HG03196 (cell line): ENCODE results near the gene PLA2G3.
"Not testable (repeated sequence)": the region's sequence is repeated elsewhere in the genome, so short reads cannot be mapped to it uniquely, and the experiment has no call there.

Experiments
- ATAC-seq: cut with Tn5 transposase; IDR thresholded peaks from one replicate; pipeline ENCODE4 v1.9.1; 2021; ENCODE audit not compliant: unreplicated experiment

The PLA2G3 gene

DNA sequence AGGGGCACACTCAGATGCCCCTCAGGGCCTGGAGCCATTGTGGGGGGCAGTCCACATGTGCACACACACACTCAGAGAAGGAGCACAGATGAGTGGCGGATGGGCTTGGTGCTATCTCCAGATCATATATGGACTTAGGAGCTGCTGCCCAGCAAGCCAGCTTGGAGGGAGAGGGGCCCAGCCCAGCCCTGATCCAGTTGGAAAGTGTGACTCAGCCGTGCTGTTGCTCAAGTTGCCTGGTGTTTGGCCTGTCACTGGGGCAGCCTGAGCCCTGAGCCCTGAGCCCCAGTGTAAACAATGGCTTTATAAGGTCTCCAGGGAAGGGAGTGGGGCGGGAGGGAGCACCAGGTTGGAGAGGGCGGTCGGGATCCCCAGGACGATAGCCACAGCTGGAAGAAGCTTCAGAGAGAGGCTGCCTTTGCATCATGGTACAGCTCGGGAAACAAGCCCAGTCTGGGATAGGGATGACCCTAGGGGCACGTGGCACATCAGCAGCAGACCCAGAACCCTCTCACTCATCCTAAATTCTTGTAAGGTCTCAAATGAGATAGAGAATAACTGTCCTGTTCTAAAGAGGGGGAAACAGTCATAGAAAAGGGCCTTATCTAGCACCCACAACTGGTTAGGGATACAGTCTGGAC, 37.7 kb downstream of the PLA2G3 start:
- no peak for ATAC-seq

DNA sequence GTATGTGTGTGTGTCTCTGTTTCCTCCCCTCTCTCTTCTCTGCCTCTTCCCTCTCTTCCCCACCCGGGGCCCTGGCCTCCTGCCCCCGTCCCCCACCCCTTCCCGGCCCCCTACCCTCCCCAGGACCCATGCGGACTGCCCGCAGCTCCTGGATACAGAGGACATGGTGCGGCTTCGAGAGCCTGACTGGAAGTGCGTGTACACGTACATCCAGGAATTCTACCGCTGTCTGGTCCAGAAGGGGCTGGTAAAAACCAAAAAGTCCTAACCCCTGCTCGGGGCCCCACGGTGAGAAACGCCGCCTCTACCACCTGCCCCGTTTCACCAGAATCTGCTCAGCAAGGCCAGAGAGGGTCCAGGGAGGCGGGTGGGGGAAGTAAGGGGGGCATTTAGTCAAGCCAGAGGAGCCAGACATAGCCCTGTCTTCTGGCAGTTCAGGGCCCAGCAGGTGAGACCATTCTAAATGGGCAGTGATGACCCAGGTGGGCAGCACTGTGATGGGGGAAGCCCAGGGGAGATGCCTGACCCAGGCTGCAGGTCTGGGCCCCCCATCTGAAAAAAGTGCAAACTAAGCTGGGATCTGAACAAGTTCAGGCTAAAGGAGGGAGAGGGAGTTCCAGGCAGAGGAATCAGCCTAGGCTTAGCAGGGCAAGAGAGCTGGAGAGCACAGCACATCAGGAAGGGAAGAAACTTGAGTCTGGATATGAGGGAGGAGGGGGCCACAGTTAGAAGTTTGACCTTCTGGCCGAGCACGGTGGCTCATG, 39.4 kb downstream of the PLA2G3 start:
- ATAC-seq = no peak

DNA sequence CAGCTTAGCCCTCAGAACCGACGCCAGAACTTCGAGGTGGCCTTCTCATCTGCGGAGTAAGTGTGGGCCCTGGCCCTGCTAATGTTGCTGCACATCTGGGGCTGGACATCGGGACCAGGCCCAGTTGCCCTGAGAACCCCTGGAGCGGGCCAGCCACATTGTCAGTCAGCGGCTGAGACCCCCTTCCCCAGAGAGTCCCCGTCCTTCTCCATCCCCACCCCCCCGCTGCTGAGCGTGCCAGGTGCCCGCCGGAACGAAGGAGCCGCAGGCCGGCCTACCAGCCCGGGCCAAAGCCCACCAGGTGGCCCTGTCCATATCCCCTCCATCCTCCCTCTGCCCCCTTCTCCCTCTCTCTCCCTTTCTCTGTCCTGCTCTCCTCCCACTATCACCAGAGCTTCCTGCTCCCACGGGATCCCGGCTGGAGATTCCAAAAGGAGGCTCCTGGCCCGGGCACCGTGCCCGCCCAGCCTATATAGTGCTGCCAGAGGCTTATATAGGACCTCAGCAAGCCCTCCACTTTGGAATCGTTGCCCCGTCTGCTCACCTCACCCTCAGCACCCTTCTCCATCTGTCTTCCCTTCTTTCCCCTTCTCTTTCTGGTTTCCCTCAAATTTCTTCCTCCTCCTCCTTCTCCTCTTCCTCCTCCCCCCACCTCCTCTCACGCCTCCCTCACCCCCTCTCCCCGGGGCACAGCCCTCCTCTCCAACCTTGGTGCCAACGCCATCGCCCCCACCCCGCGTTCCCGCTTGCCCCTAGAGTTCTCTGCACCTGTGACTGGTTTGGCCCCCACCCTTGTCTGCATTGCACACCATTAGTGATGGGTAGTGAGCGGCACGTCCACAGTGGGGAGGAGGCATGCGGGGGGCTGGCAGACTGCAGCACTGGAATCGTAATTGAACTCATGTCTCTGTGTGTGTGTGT, 40.2 kb downstream of the PLA2G3 start:
- ATAC-seq = no peak

DNA sequence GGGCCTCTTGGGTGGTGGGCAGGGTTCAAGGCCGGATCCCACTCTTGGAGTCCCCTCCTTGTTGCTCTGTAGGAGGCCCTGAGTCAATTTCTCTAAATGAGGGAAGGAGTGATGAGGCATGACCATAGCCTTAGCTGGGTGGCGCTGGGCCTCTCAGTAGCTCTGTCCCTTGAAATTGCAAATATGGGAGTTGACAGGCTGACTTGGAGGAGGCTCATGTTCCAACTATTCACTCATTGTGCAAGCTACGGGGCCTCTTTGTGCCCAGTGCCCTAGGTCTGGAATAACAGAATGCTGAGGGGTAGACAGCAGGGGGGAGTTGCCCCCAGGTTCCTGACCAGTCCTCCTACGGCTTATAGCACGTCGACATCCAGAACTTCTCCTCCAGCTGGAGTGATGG, 40.9 kb downstream of the PLA2G3 start:
- ATAC-seq = no peak

DNA sequence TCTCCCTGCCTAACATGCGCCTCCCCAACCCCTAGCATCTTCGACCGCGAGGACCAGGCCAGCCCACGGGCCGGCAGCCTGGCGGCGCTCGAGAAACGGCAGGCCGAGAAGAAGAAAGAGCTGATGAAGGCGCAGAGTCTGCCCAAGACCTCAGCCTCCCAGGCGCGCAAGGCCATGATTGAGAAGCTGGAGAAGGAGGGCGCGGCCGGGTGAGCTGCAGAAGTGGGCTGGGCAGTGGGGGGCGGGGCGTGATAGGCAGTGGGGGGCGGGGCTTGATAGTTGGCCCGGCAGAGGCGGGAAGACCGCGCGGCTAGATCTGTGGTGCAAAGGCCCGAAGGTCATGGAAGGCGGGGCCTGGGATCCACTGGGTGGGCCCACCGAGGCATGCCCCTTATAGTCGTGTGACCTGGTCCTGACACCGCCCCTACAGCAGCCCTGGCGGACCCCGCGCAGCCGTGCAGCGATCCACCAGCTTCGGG, 41.6 kb downstream of the PLA2G3 start:
- no peak for ATAC-seq

DNA sequence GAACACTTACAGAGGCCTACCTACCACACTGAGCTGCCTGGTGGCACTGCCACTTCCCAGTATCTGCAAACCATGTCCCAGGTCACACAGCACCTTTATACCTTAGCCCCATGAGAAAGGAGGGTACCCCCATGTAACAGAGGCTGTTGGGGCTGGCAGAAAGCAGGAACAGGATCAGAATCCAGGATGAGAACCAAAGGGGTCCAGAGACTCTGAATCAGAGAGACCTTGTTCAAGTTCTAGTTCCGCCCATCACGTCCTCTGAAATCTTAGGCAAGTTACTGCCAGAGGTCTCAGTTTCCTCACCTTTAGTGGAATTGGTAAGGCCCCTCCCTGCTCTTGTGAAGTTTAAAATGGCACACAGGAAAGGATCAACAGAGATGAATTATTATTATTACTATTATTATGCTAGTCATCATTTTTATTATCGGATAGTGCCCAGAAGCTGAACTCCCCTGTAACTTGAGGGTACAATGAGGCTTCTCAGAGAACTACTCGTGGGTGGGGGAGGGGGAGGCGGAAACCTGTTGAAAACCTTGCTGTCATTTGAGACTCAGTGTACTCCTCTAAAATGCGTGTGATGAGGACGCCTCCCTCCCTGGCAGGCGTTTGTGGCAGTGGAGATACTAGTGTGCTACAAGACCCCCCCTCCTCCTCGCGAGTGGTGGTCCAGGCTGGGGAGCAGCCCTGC, 42.2 kb downstream of the PLA2G3 start:
- ATAC-seq = no peak

DNA sequence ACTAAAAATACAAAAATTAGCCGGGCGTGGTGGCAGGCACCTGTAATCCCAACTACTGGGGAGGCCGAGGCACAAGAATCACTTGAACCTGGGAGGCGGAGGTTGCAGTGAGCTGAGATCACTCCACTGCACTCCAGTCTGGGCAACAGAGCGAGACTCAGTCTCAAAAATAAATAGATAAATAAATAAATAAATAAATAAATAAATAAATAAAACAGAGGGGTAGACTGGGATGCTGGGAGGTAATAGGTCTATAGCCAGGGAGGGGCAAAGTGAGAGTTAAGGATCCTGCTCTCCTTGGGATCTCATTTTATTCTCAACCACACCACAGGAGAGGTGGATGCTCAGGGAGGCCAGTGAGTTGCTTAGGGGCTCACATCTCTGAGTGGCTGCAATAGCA, 42.8 kb downstream of the PLA2G3 start:
- not testable (repeated sequence) for ATAC-seq

DNA sequence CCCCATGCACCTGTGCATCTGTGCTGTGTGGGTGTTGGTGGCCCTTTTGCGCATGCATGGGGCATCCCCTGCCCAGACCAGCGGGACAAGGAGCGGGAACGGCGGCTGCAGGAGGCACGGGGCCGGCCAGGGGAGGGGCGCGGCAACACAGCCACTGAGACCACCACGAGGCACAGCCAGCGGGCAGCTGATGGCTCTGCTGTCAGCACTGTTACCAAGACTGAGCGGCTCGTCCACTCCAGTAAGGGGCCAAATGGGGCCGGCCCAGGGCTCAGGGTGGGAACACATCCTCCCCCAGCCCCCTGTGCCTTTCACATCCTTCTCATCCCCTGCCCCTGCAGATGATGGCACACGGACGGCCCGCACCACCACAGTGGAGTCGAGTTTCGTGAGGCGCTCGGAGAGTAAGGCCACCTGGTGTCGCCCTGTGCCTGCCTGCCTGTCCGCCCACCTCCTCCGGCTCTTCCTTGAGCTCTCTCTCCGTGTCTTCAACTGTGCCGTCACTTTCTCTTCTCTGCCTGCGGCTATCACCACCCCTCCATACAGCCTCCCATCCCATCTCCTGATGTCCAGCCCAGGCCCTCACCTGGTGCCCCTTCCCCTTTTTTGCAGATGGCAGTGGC, 43.5 kb downstream of the PLA2G3 start:
- ATAC-seq = no peak

DNA sequence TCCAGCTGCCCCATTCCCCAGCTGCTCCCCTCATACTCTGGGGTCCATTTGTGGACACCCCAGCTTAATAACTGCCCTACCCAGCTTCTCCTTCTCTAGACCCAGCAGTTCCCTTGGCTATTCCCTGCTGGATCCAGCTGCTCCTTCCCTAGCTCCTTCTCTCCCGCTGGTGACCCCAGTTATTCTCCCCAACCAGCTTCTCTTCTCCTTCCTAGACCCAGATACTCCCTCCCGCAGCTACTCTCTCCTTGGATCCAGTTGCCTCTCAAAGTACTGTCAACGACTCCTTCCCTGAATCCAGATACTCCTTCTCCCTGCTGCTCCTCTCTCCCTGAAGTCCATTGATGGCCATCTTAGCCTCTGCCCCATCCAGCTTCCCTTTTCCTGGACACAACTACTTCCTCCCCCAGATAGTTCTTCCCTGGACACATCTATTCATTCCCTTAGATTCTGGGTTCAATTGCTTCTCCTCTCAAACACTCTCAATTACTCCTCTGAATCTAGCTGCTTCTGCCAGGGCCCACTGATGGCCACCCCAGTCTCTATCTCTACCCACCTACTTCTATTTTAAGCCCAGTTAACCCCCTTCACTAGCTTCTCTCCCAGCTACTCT, 44.6 kb downstream of the PLA2G3 start:
- ATAC-seq = no peak

DNA sequence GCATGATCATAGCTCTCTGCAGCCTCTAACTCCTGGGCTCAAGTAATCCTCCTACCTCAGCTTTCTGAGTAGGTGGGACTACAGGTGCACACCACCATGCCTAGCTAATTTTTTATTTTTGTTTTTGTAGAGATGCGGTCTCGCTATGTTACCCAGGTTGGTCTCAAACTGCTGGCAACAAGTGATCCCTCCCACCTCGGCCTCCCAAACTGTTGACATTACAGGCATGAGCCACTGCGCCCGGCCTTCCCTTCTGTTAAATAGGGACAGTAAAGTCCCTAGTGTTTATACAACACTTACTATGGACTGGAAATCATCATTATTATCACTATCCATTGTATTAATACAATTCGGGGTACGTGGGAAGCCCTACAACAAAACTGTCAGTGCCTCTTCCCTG, 45.6 kb downstream of the PLA2G3 start:
- no peak for ATAC-seq

DNA sequence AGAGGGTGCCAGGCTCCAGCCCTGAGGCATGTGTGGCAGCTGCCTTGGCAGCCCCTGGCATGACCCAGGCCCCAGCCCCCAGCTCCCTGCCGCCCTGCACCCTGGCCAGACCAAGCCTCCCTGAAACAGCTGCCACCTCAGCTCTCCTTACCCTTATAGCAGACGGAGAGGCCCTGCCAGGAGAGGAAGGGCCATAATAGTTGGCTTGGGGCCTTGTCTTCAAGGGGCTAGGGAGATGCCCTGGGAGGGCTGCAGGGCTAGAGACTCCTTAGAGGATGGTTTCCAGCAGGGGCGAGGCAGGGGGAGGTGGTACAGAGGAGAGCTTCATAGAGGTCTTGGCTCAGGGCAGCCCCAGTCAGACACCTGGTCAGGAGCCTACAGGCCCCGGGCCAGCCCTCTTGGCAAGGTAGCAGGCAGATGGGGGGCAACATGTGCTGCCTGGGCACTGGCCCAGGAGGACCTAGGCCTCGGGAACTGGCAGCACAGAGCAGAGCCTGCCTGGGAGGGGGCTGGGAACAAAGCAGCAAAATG, 46.2 kb downstream of the PLA2G3 start:
- no peak for ATAC-seq

DNA sequence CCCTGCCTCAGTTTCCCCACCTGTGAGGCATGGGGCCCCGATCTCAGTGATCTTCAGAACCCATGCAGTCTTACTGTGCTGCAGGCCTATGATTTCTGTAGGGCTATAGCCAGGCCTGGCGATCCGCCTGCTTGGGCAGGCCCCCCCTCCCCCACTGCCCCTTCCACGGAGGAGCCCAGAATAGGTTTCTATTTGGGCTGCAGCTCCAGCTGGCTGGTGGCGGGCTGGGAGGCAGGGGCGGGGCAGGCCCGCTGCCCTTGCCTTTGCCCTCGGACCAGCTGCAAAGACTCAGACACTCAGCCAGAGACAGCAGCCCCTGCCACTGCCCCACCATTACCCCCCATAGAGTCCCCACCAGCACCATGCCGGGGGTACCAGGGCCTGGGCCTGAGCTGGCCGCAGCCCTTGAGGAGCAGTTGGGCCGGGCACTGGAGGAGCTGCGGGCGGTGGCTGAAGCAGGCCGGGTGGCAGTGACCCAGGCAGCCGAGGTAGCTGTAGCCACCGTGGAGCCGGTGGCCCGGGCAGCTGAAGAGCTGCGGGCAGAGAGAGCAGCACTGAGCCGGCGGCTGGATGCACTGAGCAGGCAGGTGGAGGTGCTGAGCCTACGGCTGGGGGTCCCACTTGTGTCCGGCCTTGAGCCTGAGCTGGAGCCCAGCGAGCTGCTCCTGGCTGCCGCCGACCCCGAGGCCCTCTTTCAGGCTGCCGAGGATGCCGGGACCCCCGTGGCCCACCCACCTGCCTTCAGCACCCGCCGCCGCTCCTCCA, 47.0 kb downstream of the PLA2G3 start:
- ATAC-seq = no peak

DNA sequence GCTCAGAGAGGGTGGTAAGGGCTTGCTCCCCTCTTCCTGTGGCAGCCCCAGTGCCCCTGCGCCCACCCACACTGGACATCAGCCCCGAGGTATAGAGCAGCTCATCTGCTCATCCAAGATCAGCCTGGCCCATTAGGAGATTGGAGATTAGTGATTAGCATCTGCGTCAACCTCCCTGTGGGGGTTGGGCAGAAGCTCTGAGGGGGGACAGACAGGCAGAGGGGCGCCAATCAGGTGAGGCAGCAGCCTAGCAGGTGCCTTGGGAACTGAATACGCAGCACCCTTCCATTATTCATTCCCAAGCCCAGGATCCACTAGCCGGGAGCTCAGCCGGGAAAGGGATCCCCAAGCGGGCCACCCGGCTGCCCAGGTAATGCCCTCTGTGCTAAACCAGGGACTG, 48.1 kb downstream of the PLA2G3 start:
- ATAC-seq = no peak

DNA sequence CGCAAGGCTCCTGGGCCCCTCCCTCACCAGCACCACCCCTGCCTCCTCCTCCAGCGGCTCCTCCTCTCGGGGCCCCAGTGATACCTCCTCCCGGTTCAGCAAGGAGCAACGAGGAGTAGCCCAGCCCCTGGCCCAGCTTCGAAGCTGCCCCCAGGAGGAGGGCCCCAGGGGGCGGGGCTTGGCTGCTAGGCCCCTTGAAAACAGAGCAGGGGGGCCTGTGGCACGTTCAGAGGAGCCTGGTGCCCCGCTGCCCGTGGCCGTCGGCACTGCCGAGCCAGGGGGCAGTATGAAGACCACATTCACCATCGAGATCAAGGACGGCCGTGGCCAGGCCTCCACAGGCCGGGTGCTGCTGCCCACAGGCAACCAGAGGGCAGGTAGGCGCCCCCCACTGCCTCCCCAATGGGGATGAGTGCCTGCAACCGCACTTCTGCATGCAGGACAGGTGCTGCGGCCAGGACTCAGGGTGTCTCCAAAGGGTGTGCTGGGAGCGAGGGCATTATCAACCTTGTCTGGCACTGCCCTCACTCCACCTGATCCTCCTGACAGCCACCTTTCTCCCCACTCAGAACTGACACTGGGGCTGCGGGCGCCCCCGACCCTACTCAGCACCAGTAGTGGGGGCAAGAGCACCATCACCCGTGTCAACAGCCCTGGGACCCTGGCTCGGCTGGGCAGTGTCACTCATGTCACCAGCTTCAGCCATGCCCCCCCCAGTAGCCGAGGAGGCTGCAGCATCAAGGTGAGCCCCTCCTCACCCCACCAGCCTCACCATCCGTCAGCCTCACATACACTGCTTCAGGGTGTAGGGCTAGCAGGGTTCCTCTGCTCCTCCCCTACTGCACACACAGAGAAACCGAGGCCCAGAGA, 49.0 kb downstream of the PLA2G3 start:
- ATAC-seq = no peak

DNA sequence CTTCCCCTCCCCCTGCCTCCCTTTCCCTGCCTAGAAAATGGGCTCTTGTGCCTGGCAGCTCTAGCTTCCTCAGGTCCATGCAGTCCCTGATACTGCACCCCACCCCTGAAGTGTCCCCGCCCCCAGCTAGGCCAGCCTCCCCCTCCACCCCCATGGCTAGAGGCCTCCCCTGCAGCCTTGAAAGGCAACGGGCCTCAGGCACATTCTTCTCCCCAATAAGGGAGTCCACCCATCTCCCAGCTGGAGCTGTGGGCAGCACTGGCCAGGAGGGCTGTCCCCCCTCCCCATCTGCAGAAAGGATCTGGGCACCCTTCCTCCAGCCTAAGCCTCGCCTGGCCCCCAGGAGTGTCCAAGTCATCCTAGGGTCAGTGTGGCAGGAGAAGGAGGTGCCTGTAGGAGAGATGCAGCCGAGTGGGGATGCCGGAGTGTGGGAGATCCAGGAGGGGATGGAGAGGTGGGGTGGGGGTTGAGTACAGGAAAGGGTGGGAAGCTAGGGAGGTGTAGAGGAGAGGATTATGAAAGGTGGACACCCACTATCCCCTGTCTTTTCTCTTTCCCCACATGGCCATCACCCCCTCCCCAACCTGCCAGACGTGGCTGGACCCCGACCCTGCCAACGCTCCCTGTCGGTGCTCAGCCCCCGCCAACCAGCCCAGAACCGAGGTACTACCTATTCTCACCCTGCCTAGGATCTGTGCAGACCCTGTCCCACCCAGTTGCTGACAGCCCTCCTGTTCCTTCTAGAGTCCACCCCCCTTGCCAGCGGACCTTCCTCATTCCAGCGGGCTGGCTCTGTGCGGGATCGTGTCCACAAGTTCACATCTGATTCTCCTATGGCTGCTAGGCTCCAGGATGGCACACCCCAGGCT, 49.9 kb downstream of the PLA2G3 start:
- no peak for ATAC-seq

DNA sequence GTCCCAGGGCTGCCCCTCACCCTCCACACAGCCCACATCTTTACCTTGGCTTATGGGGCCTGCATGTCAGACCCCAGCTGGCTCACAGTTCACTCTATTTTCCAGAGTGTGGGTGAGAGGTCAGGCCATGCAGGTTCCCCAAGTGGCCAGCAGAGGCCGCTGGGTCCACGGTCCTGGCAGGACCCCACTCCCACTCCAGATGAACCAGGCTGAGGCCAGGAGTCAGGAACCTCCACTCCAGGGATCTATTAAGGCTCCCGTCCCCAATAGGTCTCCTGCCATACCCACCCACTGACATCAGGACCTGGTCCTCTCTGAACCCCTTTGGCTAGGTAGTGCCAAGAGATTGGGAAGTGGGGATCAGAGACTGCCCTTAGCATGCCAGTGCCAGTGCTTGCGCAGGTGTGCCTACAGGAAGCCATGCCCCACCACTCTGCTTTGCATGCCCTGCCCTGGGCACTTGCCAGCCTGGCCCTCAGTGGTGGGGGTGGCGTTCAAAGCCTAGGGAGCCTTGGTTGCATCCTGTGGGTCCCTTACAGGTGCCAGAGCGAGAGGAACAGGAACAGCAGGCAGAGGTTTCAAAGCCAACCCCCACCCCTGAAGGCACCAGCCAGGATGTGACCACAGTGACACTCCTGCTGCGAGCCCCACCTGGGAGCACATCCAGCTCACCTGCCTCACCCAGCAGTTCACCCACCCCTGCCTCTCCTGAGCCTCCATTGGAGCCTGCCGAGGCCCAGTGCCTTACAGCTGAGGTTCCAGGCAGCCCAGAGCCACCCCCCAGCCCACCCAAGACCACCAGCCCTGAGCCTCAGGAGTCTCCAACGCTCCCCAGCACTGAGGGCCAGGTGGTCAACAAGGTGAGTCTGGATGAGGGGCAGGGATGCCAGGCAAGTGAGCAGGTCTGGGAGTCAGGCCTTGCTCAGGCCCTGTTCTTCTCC, 50.9 kb downstream of the PLA2G3 start:
- ATAC-seq = no peak
